ENCODE measurements around the gene SDF4.

The SDF4 gene

GRCh38 chr1:1278620-1279019, 46.8 kb upstream of the SDF4 start:
- H3K9me2 ChIP-seq (replicated peaks; ENCODE audit: control insufficient read depth, low read length) = no peaks in the 10 kb centered on the region
- no peak overlapping the region for H3K27ac ChIP-seq (ENCODE audit: low read depth, low read length)
- H3K27me3 ChIP-seq (ENCODE audit: control insufficient read depth, low read length) = no peaks in the 10 kb centered on the region
- TF ChIP-seq CTCF (IDR thresholded peaks at IDR 0.05; ENCODE audit: low read depth, low read length, poor library complexity, severe bottlenecking) = no peak
- H3K4me1 ChIP-seq (ENCODE audit: control insufficient read depth, low read length) = peaks cover 9% of the 10 kb centered on the region
- peaks cover 6% of the 10 kb centered on the region for H3K79me2 ChIP-seq (ENCODE audit: control insufficient read depth, low read length)
- no peak overlapping the region for H3K4me3 ChIP-seq (ENCODE audit: low read length)
- H3K9me3 ChIP-seq (ENCODE audit: control insufficient read depth, insufficient read depth, low read length) = no peaks in the 10 kb centered on the region
- no peaks in the 10 kb centered on the region for H3F3A ChIP-seq (ENCODE audit: control insufficient read depth, insufficient read depth)
- H3K4me2 ChIP-seq (ENCODE audit: low read length) = no peak overlapping the region
- no peaks in the 10 kb centered on the region for H3K36me3 ChIP-seq (ENCODE audit: control insufficient read depth, low read length)
- H4K20me1 ChIP-seq (ENCODE audit: control insufficient read depth, insufficient read depth, low read depth, low read length) = no peaks in the 10 kb centered on the region

GRCh38 chr1:1275836-1276235, 44.0 kb upstream of the SDF4 start:
- H3K4me1 ChIP-seq (ENCODE audit: control insufficient read depth, low read length) = peaks cover 28% of the 10 kb centered on the region
- peaks cover 17% of the 10 kb centered on the region; the same call in 1 of the 2 replicates for H4K20me1 ChIP-seq (ENCODE audit: control insufficient read depth, insufficient read depth, low read depth, low read length)
- no peak for TF ChIP-seq EZH2phosphoT487 (IDR thresholded peaks at IDR 0.05; ENCODE audit: borderline replicate concordance, low read length)
- no peak for TF ChIP-seq CTCF (IDR thresholded peaks at IDR 0.05; ENCODE audit: low read depth, low read length, poor library complexity, severe bottlenecking)
- no peak overlapping the region for H3K27ac ChIP-seq (ENCODE audit: low read depth, low read length)
- no peak overlapping the region for H3K4me2 ChIP-seq (ENCODE audit: low read length)
- H3K9me3 ChIP-seq (ENCODE audit: control insufficient read depth, insufficient read depth, low read length) = no peaks in the 10 kb centered on the region
- peaks cover 21% of the 10 kb centered on the region for H3K36me3 ChIP-seq (ENCODE audit: control insufficient read depth, low read length)
- H3K27me3 ChIP-seq (ENCODE audit: control insufficient read depth, low read length) = no peaks in the 10 kb centered on the region
- H3K79me2 ChIP-seq (ENCODE audit: control insufficient read depth, low read length) = peaks cover 34% of the 10 kb centered on the region
- no peaks in the 10 kb centered on the region for H3F3A ChIP-seq (ENCODE audit: control insufficient read depth, insufficient read depth)
- no peak overlapping the region for H3K4me3 ChIP-seq (ENCODE audit: low read length)
- no peaks in the 10 kb centered on the region for H3K9me2 ChIP-seq (replicated peaks; ENCODE audit: control insufficient read depth, low read length)

- H3K9me3 ChIP-seq (ENCODE audit: control insufficient read depth, insufficient read depth, low read length) = no peaks in the 10 kb centered on the region
- H3F3A ChIP-seq (ENCODE audit: control insufficient read depth, insufficient read depth) = no peaks in the 10 kb centered on the region
- H3K27me3 ChIP-seq (ENCODE audit: control insufficient read depth, low read length) = no peaks in the 10 kb centered on the region
- H3K79me2 ChIP-seq (ENCODE audit: control insufficient read depth, low read length) = peaks cover 42% of the 10 kb centered on the region
- no peak for TF ChIP-seq EZH2phosphoT487 (IDR thresholded peaks at IDR 0.05; ENCODE audit: borderline replicate concordance, low read length)
- no peak for TF ChIP-seq CTCF (IDR thresholded peaks at IDR 0.05; ENCODE audit: low read depth, low read length, poor library complexity, severe bottlenecking)
- no peak overlapping the region for H3K27ac ChIP-seq (ENCODE audit: low read depth, low read length)
- peaks cover 29% of the 10 kb centered on the region for H3K36me3 ChIP-seq (ENCODE audit: control insufficient read depth, low read length)
- peak overlapping the region; percentile 98 for H3K4me3 ChIP-seq (ENCODE audit: low read length)
- peaks cover 30% of the 10 kb centered on the region for H3K4me1 ChIP-seq (ENCODE audit: control insufficient read depth, low read length)
- peak overlapping the region; percentile 97 for H3K4me2 ChIP-seq (ENCODE audit: low read length)
- peaks cover 25% of the 10 kb centered on the region for H4K20me1 ChIP-seq (ENCODE audit: control insufficient read depth, insufficient read depth, low read depth, low read length)
- H3K9me2 ChIP-seq (replicated peaks; ENCODE audit: control insufficient read depth, low read length) = no peaks in the 10 kb centered on the region
Measured at GRCh38 chr1:1274931-1275431, 43.2 kb upstream of the SDF4 start.
